WTC11 (cell line): ENCODE data around the gene PARL. TPM values are rescaled to one million over a fixed set of nuclear protein-coding genes. Genes with fewer than 3 reads are reported as not detected.

Experiments
- ATAC-seq: fragments of 200-7000 bp; cut with Tn5 transposase; 2 replicates; pipeline ENCODE4 v1.10.0; 2021; ENCODE audit warnings: mild to moderate bottlenecking, moderate library complexity
- CTCF ChIA-PET: fragments of 300-600 bp; sonication (Branson Sonifier 250); formaldehyde crosslinking; loops from one replicate; lab custom pipeline; 2021; ENCODE audit warnings: antibody characterized with exemption; lab: Charles Lee
- POLR2A ChIA-PET: fragments of 350-600 bp; sonication (Branson Sonifier 250); formaldehyde crosslinking; loops from one replicate; lab custom pipeline; 2021; ENCODE audit warnings: antibody characterized with exemption; lab: Charles Lee
- DNase-seq: peaks from one replicate; pipeline ENCODE4 v3.0.0; 2021; ENCODE audit warnings: low spot score
- H3K27ac Mint-ChIP-seq: 2 replicates; pipeline ENCODE4 v1.8.0; 2021; ENCODE audit warnings: mixed read lengths
- H3K27me3 Mint-ChIP-seq: 2 replicates; pipeline ENCODE4 v1.8.0; 2021; ENCODE audit warnings: low read depth, mild to moderate bottlenecking, moderate library complexity, mixed read lengths
- H3K36me3 Mint-ChIP-seq: 2 replicates; pipeline ENCODE4 v1.8.0; 2021; ENCODE audit warnings: mixed read lengths
- H3K4me1 Mint-ChIP-seq: 2 replicates; pipeline ENCODE4 v1.8.0; 2022; ENCODE audit warnings: mixed read lengths
- H3K4me3 Mint-ChIP-seq: 2 replicates; pipeline ENCODE4 v1.8.0; 2021; ENCODE audit warnings: mild to moderate bottlenecking, moderate library complexity, mixed read lengths
- H3K9me3 Mint-ChIP-seq: 2 replicates; pipeline ENCODE4 v1.8.0; 2021; ENCODE audit warnings: mixed read lengths
- ESRRA ChIP-seq: sonication (generic); formaldehyde crosslinking; IDR thresholded peaks from 2 replicates; pipeline ENCODE4 v1.8.1; 2022; ENCODE audit warnings: mild to moderate bottlenecking, missing genetic modification reagents, borderline replicate concordance
- GRHL2 ChIP-seq: fragments of 250-450 bp; sonication (Bioruptor Pico); IDR thresholded peaks from 2 replicates; pipeline ENCODE4 v1.8.0; 2022; ENCODE audit warnings: mild to moderate bottlenecking, moderate library complexity; ENCODE audit not compliant: insufficient replicate concordance, severe bottlenecking
- GTF2I ChIP-seq: fragments of 250-450 bp; sonication (Bioruptor Pico); conservative IDR thresholded peaks from 2 replicates; pipeline ENCODE4 v1.4.0; 2021; ENCODE audit warnings: mild to moderate bottlenecking
- RORB ChIP-seq: fragments of 250-450 bp; sonication (Bioruptor Pico); IDR thresholded peaks from 2 replicates; pipeline ENCODE4 v1.9.0; 2021; ENCODE audit warnings: mild to moderate bottlenecking
- TEAD1 ChIP-seq: sonication (generic); formaldehyde crosslinking; IDR thresholded peaks from 2 replicates; pipeline ENCODE4 v1.8.0; 2022; ENCODE audit warnings: mild to moderate bottlenecking, missing genetic modification reagents
- ZBTB21 ChIP-seq: sonication (generic); formaldehyde crosslinking; IDR thresholded peaks from 2 replicates; pipeline ENCODE4 v1.8.1; 2023; ENCODE audit warnings: mild to moderate bottlenecking, missing genetic modification reagents, borderline replicate concordance
- total RNA-seq: library from RNA; stranded (reverse); gene quantifications from 3 replicates; pipeline ENCODE4 v1.2.3, GENCODE V29; 2021
- TF ChIP-seq, protein P1 (sequence below): sonication (generic); formaldehyde crosslinking; IDR thresholded peaks from 2 replicates; pipeline ENCODE4 v1.8.1; 2022; ENCODE audit warnings: missing genetic modification reagents, borderline replicate concordance
- TF ChIP-seq, protein P2 (sequence below): sonication (generic); formaldehyde crosslinking; IDR thresholded peaks from 2 replicates; pipeline ENCODE4 v1.8.0; 2023; ENCODE audit warnings: mild to moderate bottlenecking, missing genetic modification reagents
- TF ChIP-seq, protein P3 (sequence below): sonication (generic); formaldehyde crosslinking; IDR thresholded peaks from 2 replicates; pipeline ENCODE4 v1.8.1; 2023; ENCODE audit warnings: mild to moderate bottlenecking, missing genetic modification reagents
- TF ChIP-seq, protein P4 (sequence below): sonication (generic); formaldehyde crosslinking; IDR thresholded peaks from 2 replicates; pipeline ENCODE4 v1.8.0; 2022; ENCODE audit warnings: missing genetic modification reagents
- TF ChIP-seq, protein P5 (sequence below): fragments of 250-450 bp; sonication (Bioruptor Pico); IDR thresholded peaks from 2 replicates; pipeline ENCODE4 v1.9.0; 2021; ENCODE audit warnings: mild to moderate bottlenecking, borderline replicate concordance
- TF ChIP-seq, protein P6 (sequence below): sonication (generic); formaldehyde crosslinking; IDR thresholded peaks from 2 replicates; pipeline ENCODE4 v1.8.0; 2022; ENCODE audit warnings: mild to moderate bottlenecking, missing genetic modification reagents
- TF ChIP-seq, protein P7 (sequence below): fragments of 250-450 bp; sonication (Bioruptor Pico); IDR thresholded peaks from 2 replicates; pipeline ENCODE4 v2.1.2; 2022; ENCODE audit warnings: mild to moderate bottlenecking, moderate library complexity

Gene PARL
- total RNA-seq, 1 experiment from 2014 or later = 93.5 TPM

DNA sequence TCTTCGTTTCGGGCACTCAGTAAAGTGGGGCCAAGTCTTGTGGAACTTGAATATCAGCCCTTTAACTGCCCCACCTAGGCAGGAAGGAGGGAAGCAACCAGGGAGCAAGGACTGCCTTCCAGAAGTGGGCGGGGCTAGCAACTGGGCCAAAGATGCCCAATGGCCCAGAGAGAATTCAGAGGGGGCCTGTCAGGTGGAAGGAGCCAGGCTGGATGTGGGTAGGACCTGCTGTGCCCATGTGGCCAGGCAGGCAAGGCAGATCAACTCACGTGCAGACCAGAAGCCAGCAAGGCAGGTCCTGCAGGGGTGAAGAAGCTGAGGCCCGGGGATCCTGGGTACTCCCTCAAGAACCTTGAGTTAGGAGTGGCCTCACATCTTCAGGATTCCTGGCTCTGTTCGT lies 64.8 kb downstream of the PARL start:
- ChIA-PET POLR2A (no interaction called here), CTCF (no interaction called here)
- ATAC-seq = peak; percentile 12
- no peak for TF ChIP-seq RORB
- TF ChIP-seq ZBTB21 (CRISPR knock-in tag) = no peak
- TF ChIP-seq, protein P1, sequence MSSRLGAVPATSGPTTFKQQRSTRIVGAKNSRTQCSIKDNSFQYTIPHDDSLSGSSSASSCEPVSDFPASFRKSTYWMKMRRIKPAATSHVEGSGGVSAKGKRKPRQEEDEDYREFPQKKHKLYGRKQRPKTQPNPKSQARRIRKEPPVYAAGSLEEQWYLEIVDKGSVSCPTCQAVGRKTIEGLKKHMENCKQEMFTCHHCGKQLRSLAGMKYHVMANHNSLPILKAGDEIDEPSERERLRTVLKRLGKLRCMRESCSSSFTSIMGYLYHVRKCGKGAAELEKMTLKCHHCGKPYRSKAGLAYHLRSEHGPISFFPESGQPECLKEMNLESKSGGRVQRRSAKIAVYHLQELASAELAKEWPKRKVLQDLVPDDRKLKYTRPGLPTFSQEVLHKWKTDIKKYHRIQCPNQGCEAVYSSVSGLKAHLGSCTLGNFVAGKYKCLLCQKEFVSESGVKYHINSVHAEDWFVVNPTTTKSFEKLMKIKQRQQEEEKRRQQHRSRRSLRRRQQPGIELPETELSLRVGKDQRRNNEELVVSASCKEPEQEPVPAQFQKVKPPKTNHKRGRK (CRISPR knock-in tag) = no peak
- TF ChIP-seq, protein P2, sequence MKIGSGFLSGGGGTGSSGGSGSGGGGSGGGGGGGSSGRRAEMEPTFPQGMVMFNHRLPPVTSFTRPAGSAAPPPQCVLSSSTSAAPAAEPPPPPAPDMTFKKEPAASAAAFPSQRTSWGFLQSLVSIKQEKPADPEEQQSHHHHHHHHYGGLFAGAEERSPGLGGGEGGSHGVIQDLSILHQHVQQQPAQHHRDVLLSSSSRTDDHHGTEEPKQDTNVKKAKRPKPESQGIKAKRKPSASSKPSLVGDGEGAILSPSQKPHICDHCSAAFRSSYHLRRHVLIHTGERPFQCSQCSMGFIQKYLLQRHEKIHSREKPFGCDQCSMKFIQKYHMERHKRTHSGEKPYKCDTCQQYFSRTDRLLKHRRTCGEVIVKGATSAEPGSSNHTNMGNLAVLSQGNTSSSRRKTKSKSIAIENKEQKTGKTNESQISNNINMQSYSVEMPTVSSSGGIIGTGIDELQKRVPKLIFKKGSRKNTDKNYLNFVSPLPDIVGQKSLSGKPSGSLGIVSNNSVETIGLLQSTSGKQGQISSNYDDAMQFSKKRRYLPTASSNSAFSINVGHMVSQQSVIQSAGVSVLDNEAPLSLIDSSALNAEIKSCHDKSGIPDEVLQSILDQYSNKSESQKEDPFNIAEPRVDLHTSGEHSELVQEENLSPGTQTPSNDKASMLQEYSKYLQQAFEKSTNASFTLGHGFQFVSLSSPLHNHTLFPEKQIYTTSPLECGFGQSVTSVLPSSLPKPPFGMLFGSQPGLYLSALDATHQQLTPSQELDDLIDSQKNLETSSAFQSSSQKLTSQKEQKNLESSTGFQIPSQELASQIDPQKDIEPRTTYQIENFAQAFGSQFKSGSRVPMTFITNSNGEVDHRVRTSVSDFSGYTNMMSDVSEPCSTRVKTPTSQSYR (CRISPR knock-in tag) = no peak
- TF ChIP-seq, protein P3, sequence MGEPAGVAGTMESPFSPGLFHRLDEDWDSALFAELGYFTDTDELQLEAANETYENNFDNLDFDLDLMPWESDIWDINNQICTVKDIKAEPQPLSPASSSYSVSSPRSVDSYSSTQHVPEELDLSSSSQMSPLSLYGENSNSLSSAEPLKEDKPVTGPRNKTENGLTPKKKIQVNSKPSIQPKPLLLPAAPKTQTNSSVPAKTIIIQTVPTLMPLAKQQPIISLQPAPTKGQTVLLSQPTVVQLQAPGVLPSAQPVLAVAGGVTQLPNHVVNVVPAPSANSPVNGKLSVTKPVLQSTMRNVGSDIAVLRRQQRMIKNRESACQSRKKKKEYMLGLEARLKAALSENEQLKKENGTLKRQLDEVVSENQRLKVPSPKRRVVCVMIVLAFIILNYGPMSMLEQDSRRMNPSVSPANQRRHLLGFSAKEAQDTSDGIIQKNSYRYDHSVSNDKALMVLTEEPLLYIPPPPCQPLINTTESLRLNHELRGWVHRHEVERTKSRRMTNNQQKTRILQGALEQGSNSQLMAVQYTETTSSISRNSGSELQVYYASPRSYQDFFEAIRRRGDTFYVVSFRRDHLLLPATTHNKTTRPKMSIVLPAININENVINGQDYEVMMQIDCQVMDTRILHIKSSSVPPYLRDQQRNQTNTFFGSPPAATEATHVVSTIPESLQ (CRISPR knock-in tag) = no peak
- TF ChIP-seq, protein P4, sequence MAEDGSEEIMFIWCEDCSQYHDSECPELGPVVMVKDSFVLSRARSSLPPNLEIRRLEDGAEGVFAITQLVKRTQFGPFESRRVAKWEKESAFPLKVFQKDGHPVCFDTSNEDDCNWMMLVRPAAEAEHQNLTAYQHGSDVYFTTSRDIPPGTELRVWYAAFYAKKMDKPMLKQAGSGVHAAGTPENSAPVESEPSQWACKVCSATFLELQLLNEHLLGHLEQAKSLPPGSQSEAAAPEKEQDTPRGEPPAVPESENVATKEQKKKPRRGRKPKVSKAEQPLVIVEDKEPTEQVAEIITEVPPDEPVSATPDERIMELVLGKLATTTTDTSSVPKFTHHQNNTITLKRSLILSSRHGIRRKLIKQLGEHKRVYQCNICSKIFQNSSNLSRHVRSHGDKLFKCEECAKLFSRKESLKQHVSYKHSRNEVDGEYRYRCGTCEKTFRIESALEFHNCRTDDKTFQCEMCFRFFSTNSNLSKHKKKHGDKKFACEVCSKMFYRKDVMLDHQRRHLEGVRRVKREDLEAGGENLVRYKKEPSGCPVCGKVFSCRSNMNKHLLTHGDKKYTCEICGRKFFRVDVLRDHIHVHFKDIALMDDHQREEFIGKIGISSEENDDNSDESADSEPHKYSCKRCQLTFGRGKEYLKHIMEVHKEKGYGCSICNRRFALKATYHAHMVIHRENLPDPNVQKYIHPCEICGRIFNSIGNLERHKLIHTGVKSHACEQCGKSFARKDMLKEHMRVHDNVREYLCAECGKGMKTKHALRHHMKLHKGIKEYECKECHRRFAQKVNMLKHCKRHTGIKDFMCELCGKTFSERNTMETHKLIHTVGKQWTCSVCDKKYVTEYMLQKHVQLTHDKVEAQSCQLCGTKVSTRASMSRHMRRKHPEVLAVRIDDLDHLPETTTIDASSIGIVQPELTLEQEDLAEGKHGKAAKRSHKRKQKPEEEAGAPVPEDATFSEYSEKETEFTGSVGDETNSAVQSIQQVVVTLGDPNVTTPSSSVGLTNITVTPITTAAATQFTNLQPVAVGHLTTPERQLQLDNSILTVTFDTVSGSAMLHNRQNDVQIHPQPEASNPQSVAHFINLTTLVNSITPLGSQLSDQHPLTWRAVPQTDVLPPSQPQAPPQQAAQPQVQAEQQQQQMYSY = no peak
- TF ChIP-seq, protein P5, sequence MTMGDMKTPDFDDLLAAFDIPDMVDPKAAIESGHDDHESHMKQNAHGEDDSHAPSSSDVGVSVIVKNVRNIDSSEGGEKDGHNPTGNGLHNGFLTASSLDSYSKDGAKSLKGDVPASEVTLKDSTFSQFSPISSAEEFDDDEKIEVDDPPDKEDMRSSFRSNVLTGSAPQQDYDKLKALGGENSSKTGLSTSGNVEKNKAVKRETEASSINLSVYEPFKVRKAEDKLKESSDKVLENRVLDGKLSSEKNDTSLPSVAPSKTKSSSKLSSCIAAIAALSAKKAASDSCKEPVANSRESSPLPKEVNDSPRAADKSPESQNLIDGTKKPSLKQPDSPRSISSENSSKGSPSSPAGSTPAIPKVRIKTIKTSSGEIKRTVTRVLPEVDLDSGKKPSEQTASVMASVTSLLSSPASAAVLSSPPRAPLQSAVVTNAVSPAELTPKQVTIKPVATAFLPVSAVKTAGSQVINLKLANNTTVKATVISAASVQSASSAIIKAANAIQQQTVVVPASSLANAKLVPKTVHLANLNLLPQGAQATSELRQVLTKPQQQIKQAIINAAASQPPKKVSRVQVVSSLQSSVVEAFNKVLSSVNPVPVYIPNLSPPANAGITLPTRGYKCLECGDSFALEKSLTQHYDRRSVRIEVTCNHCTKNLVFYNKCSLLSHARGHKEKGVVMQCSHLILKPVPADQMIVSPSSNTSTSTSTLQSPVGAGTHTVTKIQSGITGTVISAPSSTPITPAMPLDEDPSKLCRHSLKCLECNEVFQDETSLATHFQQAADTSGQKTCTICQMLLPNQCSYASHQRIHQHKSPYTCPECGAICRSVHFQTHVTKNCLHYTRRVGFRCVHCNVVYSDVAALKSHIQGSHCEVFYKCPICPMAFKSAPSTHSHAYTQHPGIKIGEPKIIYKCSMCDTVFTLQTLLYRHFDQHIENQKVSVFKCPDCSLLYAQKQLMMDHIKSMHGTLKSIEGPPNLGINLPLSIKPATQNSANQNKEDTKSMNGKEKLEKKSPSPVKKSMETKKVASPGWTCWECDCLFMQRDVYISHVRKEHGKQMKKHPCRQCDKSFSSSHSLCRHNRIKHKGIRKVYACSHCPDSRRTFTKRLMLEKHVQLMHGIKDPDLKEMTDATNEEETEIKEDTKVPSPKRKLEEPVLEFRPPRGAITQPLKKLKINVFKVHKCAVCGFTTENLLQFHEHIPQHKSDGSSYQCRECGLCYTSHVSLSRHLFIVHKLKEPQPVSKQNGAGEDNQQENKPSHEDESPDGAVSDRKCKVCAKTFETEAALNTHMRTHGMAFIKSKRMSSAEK (CRISPR knock-in tag) = no peak
- TF ChIP-seq TEAD1 = no peak
- TF ChIP-seq GRHL2 (CRISPR knock-in tag) = no peak
- TF ChIP-seq, protein P6, sequence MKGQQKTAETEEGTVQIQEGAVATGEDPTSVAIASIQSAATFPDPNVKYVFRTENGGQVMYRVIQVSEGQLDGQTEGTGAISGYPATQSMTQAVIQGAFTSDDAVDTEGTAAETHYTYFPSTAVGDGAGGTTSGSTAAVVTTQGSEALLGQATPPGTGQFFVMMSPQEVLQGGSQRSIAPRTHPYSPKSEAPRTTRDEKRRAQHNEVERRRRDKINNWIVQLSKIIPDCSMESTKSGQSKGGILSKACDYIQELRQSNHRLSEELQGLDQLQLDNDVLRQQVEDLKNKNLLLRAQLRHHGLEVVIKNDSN (CRISPR knock-in tag) = no peak
- TF ChIP-seq ESRRA (CRISPR knock-in tag) = no peak
- TF ChIP-seq, protein P7, sequence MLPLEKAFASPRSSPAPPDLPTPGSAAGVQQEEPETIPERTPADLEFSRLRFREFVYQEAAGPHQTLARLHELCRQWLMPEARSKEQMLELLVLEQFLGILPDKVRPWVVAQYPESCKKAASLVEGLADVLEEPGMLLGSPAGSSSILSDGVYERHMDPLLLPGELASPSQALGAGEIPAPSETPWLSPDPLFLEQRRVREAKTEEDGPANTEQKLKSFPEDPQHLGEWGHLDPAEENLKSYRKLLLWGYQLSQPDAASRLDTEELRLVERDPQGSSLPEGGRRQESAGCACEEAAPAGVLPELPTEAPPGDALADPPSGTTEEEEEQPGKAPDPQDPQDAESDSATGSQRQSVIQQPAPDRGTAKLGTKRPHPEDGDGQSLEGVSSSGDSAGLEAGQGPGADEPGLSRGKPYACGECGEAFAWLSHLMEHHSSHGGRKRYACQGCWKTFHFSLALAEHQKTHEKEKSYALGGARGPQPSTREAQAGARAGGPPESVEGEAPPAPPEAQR (CRISPR knock-in tag) = no peak
- TF ChIP-seq GTF2I (CRISPR knock-in tag) = no peak
- peak; percentile 32 for DNase-seq
- no peak overlapping the region for H3K27ac Mint-ChIP-seq
- peaks cover 12% of the 10 kb centered on the region for H3K27me3 Mint-ChIP-seq
- no peak overlapping the region for H3K4me3 Mint-ChIP-seq
- peaks cover 15% of the 10 kb centered on the region for H3K36me3 Mint-ChIP-seq
- peaks cover 14% of the 10 kb centered on the region for H3K4me1 Mint-ChIP-seq
- H3K9me3 Mint-ChIP-seq = no peaks in the 10 kb centered on the region
